Thyroid gland (tissue), 4 donors: ENCODE data around the gene MCCC1.

Experiments
- CTCF ChIP-seq, 6 experiments: fragments of 200-600 bp in 3 of 6; fragments of 450-650 bp in 3 of 6; sonication (generic) in 3 of 6; IDR thresholded peaks; one replicate each; pipeline ENCODE4 v1.5.1; 2016 to 2019; ENCODE audit warnings: antibody characterized with exemption in 6 of 6, mild to moderate bottlenecking in 2 of 6, inconsistent platforms in 1 of 6, moderate library complexity in 1 of 6
- POLR2A ChIP-seq, 2 donors: fragments of 450-650 bp; IDR thresholded peaks; one replicate each; pipeline ENCODE4 v1.6.1; 2017; ENCODE audit warnings: antibody characterized with exemption in 2 of 2, mild to moderate bottlenecking in 2 of 2, moderate library complexity in 1 of 2

GRCh38 chr3:183008303-183008702, 91.0 kb downstream of the MCCC1 start:
- TF ChIP-seq CTCF (IDR thresholded peaks at IDR 0.05): no peak
- no peak for TF ChIP-seq POLR2A (IDR thresholded peaks at IDR 0.05)
